ENCODE measurements around the gene NME2.

NME2 gene

DNA sequence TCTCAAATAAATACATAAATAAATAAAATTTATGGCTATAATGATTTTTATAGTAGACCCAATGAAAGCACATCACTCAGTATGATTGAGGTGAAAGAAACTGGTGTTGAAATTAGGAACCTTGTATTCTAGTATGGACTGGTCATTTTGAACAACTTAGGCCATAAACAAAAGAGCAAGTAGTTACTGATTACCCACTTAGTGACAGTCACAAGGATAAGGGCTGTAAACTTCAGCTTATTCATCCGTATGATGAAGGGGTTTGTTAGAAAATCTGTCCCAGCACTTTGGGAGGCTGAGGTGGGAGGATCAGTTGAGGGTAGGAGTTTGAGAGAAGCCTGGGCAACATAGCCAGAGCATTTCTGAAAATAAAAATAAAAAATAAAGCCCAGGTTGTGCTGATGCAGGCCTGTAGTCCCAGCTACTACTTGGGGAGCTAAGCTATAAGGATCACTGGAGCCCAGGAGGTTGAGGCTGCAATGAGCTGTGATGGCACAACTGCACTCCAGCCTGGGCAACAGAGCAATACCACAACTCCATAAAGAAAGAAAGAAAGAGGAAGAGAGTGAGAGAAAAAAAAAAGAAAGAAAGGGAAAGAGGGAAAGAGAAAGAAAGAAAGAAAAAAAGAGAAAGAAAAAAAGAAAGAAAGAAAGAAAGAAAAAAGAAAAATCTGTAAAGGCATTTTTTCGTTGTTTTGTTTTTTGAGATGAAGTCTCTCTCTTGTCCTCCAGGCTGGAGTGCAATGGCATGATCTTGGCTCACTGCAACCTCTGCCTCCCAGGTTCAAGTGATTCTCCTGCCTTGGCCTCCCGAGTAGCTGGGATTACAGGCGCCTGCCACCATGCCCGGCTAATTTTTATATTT lies 41.3 kb upstream of the NME2 start:
- TF ChIP-seq TAF1 (IDR thresholded peaks at IDR 0.05; ENCODE audit: low read depth, low read length) (no peak), PAX5 (IDR thresholded peaks at IDR 0.05; ENCODE audit: insufficient read depth, low read length, severe bottlenecking) (no peak), POU2F2 (IDR thresholded peaks at IDR 0.05; ENCODE audit: low read depth, low read length) (no peak), SPI1 (IDR thresholded peaks at IDR 0.05; ENCODE audit: low read depth, low read length) (no peak), POLR2A (IDR thresholded peaks at IDR 0.05; ENCODE audit: low read depth, low read length) (no peak), POLR2AphosphoS5 (IDR thresholded peaks at IDR 0.05; ENCODE audit: low read depth, low read length) (no peak)
- DNase-seq (ENCODE audit: insufficient read length, low spot score) (no peak), FAIRE-seq (no peak)

DNA sequence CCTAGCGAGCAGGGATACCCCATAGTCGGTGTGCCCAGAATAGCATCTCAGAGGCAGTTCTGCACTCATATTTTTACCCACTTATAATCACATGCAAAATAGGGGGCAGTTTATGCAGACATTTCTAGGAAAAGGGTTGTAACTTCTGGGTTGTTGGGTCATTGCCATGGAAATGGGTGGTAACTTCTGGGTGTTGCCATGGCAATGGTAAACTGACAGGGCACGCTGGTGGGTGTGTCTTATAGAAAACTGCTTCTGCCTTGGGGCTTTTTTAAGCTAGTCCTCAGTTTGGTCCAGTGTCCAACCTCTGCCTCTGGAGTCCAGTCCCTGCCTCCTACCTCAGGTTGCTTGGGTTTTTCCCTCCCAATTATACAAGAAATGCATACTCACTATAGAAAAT lies 38.1 kb upstream of the NME2 start:
- no peak for FAIRE-seq
- DNase-seq (ENCODE audit: insufficient read length, low spot score): no peak

DNA sequence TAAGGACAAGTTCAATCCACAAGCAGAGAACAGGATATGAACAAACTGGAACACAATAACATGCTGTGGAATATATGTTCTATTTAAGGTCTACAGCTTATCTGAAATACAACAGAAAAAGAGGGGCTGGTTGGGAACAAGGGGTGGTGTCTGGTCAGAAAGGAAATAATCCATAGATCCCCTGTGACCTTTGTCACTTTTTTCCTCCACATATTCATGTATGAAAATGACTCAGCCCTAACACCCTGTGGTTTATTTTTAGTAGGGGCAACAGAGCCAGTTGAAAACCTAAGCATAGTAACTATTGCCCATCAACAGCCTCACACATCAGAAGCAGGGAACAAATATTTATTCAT lies 33.3 kb upstream of the NME2 start:
- DNase-seq (ENCODE audit: insufficient read length, low spot score): no peak
- FAIRE-seq: no peak
- TF ChIP-seq PAX5 (IDR thresholded peaks at IDR 0.05; ENCODE audit: insufficient read depth, low read length, severe bottlenecking): no peak
- no peak for TF ChIP-seq TAF1 (IDR thresholded peaks at IDR 0.05; ENCODE audit: low read depth, low read length)
- TF ChIP-seq POU2F2 (IDR thresholded peaks at IDR 0.05; ENCODE audit: low read depth, low read length): no peak
- no peak for TF ChIP-seq POLR2A (IDR thresholded peaks at IDR 0.05; ENCODE audit: low read depth, low read length)
- no peak for TF ChIP-seq POLR2AphosphoS5 (IDR thresholded peaks at IDR 0.05; ENCODE audit: low read depth, low read length)

More for the DNA sequence above, 38.1 kb upstream of the NME2 start:
- TF ChIP-seq POLR2A (IDR thresholded peaks at IDR 0.05; ENCODE audit: low read depth, low read length) (no peak), POLR2AphosphoS5 (IDR thresholded peaks at IDR 0.05; ENCODE audit: low read depth, low read length) (no peak), SPI1 (IDR thresholded peaks at IDR 0.05; ENCODE audit: low read depth, low read length) (no peak), POU2F2 (IDR thresholded peaks at IDR 0.05; ENCODE audit: low read depth, low read length) (no peak), TAF1 (IDR thresholded peaks at IDR 0.05; ENCODE audit: low read depth, low read length) (no peak), PAX5 (IDR thresholded peaks at IDR 0.05; ENCODE audit: insufficient read depth, low read length, severe bottlenecking) (no peak)

DNA sequence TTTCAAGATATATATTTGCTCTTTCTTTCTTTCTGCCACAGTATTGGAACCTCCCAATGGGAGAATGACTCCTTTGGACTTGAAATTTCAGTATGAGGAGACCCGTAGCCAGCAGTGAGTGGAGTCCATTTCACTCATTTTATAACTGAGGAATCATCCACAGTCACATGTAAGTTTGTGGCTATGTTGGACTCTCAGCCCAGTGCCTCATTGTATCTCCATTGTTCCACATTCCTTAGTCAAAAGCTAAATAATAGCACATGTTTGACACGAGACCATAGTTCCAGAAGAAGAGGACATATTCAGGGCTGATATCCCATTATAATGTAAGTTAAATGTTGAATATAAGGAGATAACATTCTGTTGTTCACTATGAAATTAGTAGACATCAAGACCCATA lies 32.8 kb upstream of the NME2 start:
- FAIRE-seq (no peak), DNase-seq (ENCODE audit: insufficient read length, low spot score) (no peak)
- TF ChIP-seq POLR2A (IDR thresholded peaks at IDR 0.05; ENCODE audit: low read depth, low read length) (no peak), PAX5 (IDR thresholded peaks at IDR 0.05; ENCODE audit: insufficient read depth, low read length, severe bottlenecking) (no peak), SPI1 (IDR thresholded peaks at IDR 0.05; ENCODE audit: low read depth, low read length) (no peak), POLR2AphosphoS5 (IDR thresholded peaks at IDR 0.05; ENCODE audit: low read depth, low read length) (no peak)

DNA sequence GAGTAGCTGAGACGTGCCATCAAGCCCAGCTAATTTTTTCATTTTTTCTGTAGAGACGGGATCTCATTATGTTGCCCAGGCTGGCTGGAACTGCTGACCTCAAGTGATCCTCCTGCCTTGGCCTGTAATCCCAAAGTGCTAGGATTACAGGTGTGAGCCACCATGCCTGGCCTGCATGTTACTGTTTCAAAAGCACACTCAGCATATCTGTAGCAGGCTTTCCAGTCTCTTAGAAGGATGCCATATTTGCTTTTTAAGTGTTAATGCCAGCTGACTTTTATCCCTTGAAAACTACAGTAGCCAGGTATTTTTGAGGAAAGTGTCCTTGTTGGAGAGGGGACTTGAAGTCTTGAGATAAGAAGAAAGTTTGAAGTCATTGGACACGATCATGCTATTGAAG lies 30.3 kb upstream of the NME2 start:
- FAIRE-seq: no peak
- TF ChIP-seq POU2F2 (IDR thresholded peaks at IDR 0.05; ENCODE audit: low read depth, low read length) (no peak), TAF1 (IDR thresholded peaks at IDR 0.05; ENCODE audit: low read depth, low read length) (no peak), SPI1 (IDR thresholded peaks at IDR 0.05; ENCODE audit: low read depth, low read length) (no peak), POLR2AphosphoS5 (IDR thresholded peaks at IDR 0.05; ENCODE audit: low read depth, low read length) (no peak), PAX5 (IDR thresholded peaks at IDR 0.05; ENCODE audit: insufficient read depth, low read length, severe bottlenecking) (no peak), POLR2A (IDR thresholded peaks at IDR 0.05; ENCODE audit: low read depth, low read length) (no peak)
- no peak for DNase-seq (ENCODE audit: insufficient read length, low spot score)

DNA sequence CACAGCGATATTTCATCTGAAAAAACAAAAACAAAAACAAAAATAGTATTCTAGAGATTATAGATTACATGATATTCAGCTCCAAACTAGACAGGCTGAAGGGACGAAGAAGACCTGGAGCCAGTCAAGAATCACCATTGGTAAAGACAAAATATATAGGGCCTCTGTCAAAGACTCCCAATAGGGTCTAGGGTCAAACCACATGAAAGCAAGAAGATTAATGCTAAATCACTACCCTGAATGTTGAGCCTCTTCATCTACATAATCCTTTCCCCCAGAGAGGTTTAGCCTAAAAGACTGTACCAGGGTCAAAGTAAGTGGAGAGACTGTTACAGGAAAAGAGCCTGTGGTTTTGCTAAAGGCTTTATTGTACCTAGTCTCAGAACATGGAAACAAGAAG lies 23.6 kb upstream of the NME2 start:
- FAIRE-seq: no peak
- TF ChIP-seq POLR2AphosphoS5 (IDR thresholded peaks at IDR 0.05; ENCODE audit: low read depth, low read length) (no peak), POLR2A (IDR thresholded peaks at IDR 0.05; ENCODE audit: low read depth, low read length) (no peak), PAX5 (IDR thresholded peaks at IDR 0.05; ENCODE audit: insufficient read depth, low read length, severe bottlenecking) (no peak), POU2F2 (IDR thresholded peaks at IDR 0.05; ENCODE audit: low read depth, low read length) (no peak), TAF1 (IDR thresholded peaks at IDR 0.05; ENCODE audit: low read depth, low read length) (no peak), SPI1 (IDR thresholded peaks at IDR 0.05; ENCODE audit: low read depth, low read length) (no peak)
- DNase-seq (ENCODE audit: insufficient read length, low spot score): no peak

DNA sequence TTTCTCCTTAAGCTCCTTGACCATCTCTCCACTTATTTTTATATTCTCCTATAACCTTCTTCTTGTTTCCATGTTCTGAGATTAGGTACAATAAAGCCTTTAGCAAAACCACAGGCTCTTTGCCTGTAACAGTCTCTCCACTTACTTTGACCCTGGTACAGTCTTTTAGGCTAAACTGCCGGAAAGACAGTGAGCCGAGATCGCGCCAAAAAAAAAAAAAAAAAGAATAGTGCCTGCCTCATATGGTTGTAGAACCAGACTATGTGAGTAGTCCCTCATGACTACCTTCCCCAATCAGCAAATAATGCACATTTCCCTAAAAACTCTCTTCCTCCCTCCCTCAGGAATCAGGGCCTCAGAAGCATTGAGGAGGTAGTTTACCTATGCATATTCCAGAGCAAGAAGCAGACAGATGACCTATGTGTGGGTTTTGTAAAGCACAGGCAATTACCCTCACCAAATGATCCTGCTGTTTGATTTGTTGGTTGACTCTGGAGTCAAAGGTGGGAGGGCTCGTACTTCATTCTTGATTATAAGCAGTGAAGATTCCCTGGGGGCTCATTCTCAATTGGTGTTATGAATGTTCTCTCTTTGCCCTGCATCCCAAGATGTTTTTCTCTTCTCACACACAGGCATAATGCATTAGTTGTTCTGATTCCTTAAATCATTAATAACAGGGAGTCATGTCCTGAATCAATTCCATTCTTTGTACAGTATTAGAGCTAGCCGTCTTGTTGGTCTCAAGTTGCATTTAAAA lies 21.8 kb upstream of the NME2 start:
- DNase-seq (ENCODE audit: insufficient read length, low spot score) (no peak), FAIRE-seq (no peak)
- TF ChIP-seq SPI1 (IDR thresholded peaks at IDR 0.05; ENCODE audit: low read depth, low read length) (no peak), POLR2AphosphoS5 (IDR thresholded peaks at IDR 0.05; ENCODE audit: low read depth, low read length) (no peak), PAX5 (IDR thresholded peaks at IDR 0.05; ENCODE audit: insufficient read depth, low read length, severe bottlenecking) (no peak), POU2F2 (IDR thresholded peaks at IDR 0.05; ENCODE audit: low read depth, low read length) (no peak), TAF1 (IDR thresholded peaks at IDR 0.05; ENCODE audit: low read depth, low read length) (no peak), POLR2A (IDR thresholded peaks at IDR 0.05; ENCODE audit: low read depth, low read length) (no peak)

DNA sequence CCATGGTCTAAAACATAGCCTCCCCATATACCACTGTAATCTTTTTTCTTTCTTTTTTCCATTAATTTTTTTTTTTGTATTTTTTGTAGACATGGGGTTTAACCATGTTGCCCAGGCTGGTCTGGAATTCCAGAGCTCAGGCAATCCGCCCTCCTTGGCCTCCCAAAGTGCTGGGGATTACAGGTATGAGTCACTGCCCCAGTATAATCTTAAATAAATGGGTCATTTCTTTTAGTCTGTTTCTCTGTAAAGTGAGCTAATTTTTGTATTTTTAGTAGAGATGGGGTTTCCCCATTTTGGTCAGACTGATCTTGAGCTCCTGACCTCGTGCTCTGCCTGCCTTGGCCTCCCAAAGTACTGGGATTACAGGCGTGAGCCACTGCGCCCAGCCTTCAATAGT lies 18.6 kb upstream of the NME2 start:
- DNase-seq (ENCODE audit: insufficient read length, low spot score) (no peak), FAIRE-seq (no peak)
- TF ChIP-seq POLR2AphosphoS5 (IDR thresholded peaks at IDR 0.05; ENCODE audit: low read depth, low read length) (no peak), POLR2A (IDR thresholded peaks at IDR 0.05; ENCODE audit: low read depth, low read length) (no peak), SPI1 (IDR thresholded peaks at IDR 0.05; ENCODE audit: low read depth, low read length) (no peak), POU2F2 (IDR thresholded peaks at IDR 0.05; ENCODE audit: low read depth, low read length) (no peak), TAF1 (IDR thresholded peaks at IDR 0.05; ENCODE audit: low read depth, low read length) (no peak)

DNA sequence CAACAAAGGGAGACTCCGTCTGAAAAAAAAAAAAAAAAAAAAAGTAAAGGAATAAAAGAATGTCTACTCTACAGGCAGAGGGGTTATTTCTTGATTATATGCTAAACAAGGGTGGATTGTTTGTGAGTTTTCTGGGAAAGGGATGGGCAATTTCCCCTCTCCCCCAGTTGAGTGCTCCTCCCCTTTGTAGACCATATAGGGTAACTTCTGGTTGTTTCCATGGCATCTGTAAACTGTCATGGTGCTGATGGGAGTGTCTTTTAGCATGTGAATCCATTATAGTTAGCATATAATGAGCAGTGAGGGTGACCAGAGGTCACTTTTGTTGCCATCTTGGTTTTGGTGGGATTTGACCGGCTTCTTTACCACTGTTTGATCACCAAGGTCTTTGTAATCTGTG lies 17.0 kb upstream of the NME2 start:
- FAIRE-seq (no peak), DNase-seq (ENCODE audit: insufficient read length, low spot score) (no peak)
- TF ChIP-seq POU2F2 (IDR thresholded peaks at IDR 0.05; ENCODE audit: low read depth, low read length) (no peak), PAX5 (IDR thresholded peaks at IDR 0.05; ENCODE audit: insufficient read depth, low read length, severe bottlenecking) (no peak), POLR2AphosphoS5 (IDR thresholded peaks at IDR 0.05; ENCODE audit: low read depth, low read length) (no peak), TAF1 (IDR thresholded peaks at IDR 0.05; ENCODE audit: low read depth, low read length) (no peak), POLR2A (IDR thresholded peaks at IDR 0.05; ENCODE audit: low read depth, low read length) (no peak), SPI1 (IDR thresholded peaks at IDR 0.05; ENCODE audit: low read depth, low read length) (no peak)
